ENCODE data around the gene CTXN2. TPM values are rescaled to one million over a fixed set of nuclear protein-coding genes. Genes with fewer than 3 reads are reported as not detected.
A peak's percentile ranks its signal among the peaks of the same experiment; 100 is the strongest.

CTXN2 gene
- not detected for total RNA-seq

DNA sequence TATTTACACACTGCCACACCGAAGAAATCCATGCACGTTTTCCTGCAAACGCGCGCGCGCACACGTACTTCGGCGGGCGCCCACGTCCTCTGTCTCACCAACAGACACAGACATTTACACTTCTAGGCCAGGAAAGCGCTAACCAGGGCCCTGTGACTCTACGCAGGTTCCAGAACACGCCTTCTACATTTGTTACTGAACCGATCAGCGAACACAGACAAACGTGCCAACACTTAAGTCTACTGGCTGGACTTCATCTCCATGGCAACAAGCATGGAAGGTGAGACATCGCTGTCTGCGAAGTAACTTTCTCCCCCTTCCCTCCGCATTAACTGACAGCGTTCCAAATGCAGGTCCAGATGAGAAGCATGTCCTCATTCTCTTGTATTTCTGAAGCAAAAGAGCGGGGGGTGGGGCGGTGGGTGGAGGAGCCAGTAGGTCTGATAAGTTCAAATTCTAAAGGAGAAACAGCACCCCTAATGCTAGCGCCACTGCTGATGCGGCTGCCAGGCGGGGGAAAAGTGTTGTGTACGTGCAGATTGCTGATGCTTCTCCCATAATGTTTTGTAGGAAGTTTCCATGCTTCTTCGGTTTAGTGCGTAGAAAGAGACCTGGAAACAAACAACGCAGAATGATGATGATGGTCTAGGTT is at the start of gene CTXN2:
TSS of gene CTXN2 (plus strand) at position 92 of the 652 bp plus-strand sequence. CDS start 9,636 bp downstream, outside the sequence.
- DNase-seq (ENCODE audit: low spot score) (no peak), ATAC-seq (no peak)

DNA sequence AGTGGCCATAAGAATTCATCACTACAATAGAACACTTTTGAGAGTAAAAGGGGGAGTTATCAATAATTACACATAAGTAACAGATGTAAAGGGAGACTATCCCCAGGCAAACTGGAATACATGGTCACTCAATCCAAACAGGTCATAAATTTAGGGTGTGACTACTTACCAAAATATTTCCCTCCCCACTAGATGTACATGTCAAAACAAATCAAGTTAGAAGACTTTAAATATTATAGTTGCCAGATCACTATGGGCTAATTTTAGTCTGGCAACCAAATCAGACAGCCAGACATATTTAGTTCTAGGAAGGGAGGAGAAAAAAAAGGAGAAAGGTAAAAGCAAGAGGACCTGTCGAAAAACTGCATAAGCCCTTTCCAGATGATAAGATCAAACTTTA is 47.6 kb upstream of the CTXN2 start:
- DNase-seq (ENCODE audit: low spot score) (no peak), ATAC-seq (no peak)

DNA sequence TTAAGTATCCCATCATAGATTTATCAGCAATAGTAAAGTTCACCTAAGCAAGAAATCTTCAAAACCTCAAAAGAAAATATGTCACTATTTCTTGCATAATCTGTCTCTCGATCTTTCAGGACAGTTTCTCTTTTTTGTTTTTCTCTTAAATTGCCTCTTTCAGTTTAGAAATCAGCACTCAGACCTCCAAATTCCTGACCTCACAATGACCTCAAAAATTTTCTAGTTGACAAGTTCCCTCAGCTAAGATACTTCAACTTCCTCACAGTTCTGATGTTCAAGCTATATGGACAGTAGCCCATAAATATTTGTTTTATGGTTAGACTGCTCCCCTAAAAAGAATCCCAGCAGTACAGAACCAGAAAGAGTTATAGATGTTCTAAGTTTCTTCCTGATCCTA is 46.6 kb upstream of the CTXN2 start:
- DNase-seq (ENCODE audit: low spot score) (no peak), ATAC-seq (no peak)

DNA sequence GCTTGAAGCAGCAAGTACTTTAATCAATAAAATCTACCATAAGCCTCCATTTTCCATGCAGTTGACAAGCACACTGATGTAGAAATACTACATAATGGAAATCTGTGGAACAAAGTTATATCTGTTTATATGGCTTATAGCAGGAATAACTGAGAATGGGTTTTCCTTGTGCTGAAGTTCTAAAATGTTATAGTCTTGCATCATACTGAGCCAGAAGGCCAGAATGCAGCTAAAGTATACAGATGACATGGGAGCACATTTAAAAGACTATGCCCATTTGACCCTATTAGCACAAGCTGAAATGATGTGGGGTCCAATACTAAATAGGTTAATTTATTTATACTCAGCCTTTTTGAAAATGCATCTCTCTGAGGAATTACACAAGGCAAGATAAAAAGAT is 45.5 kb upstream of the CTXN2 start:
- DNase-seq (ENCODE audit: low spot score) (no peak), ATAC-seq (no peak)

DNA sequence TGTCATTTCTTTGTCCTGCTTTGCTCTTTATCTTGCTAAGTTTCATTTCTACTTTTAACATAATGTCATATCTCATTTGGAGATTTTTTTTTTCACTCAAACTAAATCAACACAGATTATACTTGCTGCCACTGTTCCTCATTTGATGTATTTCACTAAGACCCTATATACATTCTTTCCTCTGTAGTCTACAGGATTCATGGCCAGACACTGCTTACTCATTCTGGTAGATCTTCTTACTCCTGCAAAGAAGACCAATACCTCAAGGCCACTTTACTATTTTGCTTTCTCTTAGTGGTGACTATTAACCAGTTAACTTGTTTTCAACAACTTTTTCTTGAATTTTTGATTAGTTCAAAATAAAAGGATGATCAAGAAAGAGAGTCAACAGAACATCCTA is 44.1 kb upstream of the CTXN2 start:
- ATAC-seq (no peak), DNase-seq (ENCODE audit: low spot score) (no peak)

DNA sequence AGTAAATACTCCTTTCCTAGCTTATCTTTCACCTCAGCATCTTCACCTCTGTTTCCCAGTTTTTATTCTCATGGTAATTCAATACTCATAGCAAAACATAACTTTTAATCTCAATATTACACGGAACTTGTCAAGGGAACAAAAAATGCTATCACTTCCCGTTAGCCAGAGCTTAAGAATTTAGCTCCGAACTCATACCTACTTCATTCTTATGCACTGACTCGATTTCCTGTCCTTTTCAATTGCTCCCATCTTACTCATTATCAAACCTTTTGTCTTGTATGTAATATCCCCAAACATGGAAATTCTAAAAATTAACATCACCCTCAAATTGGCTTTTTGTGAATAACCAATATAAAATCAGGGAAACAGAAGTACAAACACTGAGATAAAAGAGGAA is 41.6 kb upstream of the CTXN2 start:
- no peak for DNase-seq (ENCODE audit: low spot score)
- no peak for ATAC-seq

DNA sequence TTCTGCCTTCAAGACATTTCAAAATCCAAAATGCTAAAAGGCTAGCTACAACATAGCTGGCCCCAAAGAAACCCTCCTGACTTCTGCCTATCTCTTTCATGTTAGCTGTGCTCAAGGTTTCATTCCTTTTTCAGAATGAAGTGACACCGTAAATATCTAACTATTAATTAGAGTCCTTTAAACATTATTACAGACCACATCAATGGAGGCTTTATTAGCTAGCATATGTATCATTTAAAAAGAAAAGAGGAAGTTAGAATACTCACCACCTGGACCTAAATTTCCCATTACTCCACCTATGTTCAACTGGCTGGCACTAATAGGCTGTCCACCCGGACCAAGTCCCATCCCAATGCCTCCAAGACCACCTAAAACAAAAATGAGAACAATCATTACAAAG is 37.9 kb upstream of the CTXN2 start:
- ATAC-seq (no peak), DNase-seq (ENCODE audit: low spot score) (no peak)

DNA sequence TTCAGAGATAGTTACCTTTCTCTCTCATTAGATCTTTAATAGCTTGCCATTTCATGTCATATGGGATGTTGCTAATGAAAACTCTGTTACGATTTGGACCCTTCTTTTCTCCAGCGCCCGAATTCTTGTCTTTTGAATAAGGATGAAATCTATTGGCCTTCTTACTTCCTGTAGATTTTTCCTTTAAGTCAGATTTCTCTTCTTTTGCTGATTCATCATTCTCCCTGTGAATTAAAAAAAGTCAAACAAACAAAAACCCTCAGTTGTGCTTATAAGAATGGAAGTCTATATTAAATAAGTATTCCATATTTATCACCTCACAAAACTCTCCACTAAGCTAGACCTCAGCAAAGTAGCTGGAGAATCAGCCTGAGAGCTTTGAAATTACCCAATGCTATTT is 22.8 kb upstream of the CTXN2 start:
- DNase-seq (ENCODE audit: low spot score) (no peak), ATAC-seq (no peak)

DNA sequence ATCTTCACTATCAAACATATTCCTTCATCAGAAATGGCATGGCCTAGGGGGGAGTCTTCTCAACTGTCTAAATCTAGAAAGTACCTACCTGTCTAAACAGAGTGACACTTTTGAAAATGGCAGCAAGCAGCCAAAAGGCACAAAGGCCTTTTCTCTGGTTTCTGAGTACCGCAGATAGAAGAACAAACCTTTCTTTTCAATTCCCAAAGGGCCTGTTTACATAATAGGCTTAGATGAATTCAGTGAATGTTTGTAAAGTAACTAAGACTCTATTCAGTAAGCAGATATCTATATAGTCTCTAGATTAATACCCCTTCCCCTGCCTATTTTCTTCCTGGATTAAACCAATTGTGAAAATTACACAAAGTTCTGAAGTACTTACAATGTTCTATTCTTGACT is 20.5 kb upstream of the CTXN2 start:
- ATAC-seq (no peak), DNase-seq (ENCODE audit: low spot score) (no peak)

DNA sequence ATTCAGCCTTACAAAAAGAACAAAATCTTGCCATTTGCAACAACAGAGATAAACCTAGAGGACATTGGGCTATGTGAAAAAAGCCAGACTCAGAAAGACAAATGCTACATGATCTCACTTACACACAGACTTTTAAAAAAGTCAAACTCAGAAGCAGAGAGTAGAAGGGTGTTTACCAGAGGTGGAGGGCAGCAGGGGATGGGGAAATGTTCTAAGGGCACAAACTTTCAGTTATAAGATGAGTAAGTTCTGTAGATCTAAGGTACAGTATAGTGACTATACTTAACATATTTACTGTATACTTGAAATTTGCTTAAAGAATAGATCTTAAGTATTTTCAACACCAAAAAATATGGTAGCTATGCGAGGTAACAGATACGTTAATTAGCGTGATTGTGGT is 16.3 kb upstream of the CTXN2 start:
- ATAC-seq (no peak), DNase-seq (ENCODE audit: low spot score) (no peak)

DNA sequence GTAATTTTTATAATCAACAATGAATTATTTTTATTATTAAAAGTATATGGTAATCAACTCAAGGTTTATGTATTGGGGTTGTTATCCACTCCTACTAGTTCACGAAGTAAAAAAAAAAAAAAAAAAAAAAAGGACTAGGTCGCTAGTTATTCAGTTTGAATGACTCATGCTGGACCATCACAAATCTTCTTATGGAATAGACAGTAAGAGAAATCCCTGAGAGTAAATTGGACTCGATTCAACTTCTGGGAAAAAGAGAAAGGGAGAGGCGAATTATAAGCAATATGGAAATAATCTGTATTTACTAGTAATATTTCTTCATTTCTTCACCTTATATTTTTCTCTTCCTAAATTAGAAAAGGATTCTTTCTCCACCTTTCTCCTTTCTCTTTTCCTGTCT is 15.4 kb upstream of the CTXN2 start:
- ATAC-seq = no peak
- no peak for DNase-seq (ENCODE audit: low spot score)

DNA sequence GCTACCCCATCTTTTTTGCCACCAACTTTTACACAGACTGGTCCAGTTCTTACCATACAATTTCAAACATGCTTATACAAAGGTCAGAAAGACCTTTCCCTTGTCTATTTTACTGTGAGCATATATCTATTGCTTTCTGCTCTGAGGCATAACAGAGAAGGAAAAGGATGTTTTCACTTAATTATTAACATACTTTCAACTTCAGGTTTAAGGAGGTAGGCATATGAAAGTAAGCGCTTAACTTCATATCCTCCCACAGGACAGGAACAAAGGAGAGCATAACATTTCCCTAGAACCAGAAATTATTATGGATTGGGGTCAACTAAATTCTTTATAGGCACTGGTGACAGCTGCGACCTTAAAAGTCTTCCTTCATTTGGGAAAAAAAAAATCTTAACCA is 14.5 kb upstream of the CTXN2 start:
- DNase-seq (ENCODE audit: low spot score) (no peak), ATAC-seq (no peak)

DNA sequence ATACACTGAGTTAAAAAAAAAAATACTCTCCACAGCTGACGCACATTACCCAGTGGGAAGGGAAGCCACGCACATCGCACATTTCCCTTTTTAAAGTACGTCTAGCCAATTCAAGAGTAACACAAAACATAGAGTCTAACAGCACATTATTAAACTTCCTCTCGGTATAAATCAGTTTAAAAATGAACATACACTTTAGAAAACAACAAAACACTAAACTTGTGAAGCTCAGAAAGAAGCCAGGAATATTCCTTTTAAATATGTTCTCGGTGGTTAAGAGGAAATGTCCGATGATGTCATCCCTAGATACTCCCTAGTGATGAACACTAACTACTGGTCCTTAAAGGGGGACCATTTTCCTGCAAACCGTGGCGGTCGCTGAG is 14.1 kb upstream of the CTXN2 start:
- DNase-seq (ENCODE audit: low spot score) (no peak), ATAC-seq (no peak)

DNA sequence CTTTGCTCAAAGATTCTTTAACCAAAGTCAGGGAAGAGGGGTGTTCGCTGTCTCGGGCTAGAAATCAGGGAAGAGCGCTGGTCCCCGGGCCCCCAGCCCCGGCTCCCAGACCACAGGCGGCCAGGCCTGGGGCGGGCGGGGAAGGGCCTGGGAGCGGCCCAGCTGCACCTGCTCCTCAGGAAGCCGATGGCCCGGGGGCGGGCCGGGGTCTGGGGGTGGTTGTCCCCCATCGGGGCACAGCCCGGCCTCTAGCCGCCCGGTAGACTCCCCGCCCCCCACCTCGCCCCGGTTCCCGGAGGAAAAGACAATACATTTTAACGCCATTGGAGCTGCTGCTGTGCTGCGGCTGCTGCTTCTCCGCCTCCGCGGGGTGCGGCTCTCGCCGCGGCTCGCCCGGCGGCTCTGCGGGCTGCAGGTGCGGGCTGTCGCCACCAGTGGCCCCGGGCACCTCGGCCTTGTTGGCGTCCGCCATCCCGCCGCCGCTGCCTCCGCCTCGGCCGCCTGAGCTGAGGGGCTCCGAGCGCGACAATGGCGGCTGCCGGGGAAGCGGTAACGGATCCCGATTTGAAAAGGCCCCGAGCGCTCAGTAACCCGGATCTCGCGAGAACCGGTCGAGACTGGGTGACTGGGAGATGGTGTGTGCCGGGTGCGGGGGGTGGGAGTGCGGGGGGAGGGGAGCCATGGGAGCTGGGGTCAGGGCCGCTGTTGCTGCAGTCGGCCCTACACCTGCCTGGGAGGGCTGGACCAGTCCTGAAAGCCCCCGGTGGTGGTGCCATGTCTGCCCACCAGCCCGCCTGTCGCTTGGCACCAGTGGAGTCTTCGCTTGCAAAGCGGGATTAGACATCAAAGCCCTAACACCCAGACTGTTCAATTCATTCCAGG is 13.5 kb upstream of the CTXN2 start, which contains the start of gene MYEF2:
TSS of gene MYEF2 (minus strand) at position 530 of the 882 bp plus-strand sequence. CDS start at position 472, 58 bp downstream.
- DNase-seq (ENCODE audit: low spot score) = no peak
- ATAC-seq = peak; percentile 26

DNA sequence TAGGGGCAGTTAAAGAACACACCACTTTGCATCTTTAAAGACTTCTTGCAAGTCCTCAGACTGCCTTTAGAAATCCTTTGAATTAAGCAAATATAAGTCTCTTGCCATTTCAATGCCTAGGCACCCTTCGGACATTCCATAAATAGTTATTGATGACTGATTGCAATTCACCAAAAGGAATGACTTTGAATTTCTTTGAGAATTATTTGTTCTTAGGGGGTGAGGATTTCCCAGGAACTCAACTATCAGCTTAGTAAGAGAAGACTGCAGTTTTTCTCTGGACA is 12.9 kb upstream of the CTXN2 start:
- DNase-seq (ENCODE audit: low spot score) (no peak), ATAC-seq (no peak)

DNA sequence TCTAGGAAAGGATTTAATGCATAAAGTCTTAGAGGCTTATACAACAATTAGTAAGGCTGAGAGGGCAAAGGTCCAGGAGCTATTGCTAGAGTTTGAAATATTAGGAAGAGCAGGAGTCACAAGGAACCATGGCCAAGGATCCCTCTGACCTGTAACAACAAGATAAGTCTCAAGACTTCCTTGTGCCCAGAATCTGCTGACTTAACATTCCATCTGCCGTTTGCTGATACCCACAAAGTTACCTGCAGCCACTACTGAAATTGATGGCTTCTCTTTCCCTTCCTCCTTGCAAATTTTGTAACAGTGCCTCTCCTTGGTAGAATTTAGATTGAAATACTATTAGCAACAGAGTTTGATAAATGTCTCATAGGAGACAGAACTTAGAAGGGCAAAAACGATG is 8.7 kb upstream of the CTXN2 start:
- DNase-seq (ENCODE audit: low spot score) (no peak), ATAC-seq (no peak)

DNA sequence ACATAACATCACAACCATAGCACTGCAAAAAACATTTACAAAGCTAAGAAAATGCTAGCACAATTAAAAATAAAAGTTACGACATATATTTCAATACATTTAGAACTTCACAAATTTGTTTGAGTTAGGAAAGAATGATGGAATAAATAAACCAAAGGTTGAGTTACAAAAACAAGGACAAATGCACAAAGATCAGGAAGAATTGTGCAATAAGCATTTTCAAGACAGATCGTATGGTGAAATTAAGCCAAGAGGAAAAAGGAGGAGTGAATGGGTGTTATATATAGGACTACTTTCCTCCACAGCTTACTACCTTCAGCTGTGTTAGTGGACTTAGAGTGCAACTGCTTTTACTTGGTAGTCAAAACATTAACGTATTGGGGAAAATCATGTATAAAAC is 5.9 kb upstream of the CTXN2 start:
- ATAC-seq (no peak), DNase-seq (ENCODE audit: low spot score) (no peak)

DNA sequence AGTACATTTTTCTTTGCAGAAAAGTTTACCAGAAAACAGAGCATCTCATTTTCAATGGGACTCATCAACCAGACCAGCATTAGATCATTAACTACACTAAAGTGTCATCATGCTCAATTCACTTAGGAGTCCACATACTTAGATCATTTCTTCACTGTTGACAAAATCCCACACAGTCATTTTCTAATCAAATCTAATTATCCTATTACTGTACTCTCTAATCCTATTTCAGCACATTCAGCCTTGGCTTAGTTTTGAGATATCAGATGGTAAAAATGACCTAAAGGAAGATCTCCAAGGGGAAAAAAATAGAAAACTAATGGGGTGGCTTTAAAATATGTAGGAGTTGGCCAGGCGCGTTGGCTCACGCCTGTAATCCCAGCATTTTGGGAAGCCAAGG is 5.2 kb upstream of the CTXN2 start:
- DNase-seq (ENCODE audit: low spot score) = no peak
- ATAC-seq = no peak

DNA sequence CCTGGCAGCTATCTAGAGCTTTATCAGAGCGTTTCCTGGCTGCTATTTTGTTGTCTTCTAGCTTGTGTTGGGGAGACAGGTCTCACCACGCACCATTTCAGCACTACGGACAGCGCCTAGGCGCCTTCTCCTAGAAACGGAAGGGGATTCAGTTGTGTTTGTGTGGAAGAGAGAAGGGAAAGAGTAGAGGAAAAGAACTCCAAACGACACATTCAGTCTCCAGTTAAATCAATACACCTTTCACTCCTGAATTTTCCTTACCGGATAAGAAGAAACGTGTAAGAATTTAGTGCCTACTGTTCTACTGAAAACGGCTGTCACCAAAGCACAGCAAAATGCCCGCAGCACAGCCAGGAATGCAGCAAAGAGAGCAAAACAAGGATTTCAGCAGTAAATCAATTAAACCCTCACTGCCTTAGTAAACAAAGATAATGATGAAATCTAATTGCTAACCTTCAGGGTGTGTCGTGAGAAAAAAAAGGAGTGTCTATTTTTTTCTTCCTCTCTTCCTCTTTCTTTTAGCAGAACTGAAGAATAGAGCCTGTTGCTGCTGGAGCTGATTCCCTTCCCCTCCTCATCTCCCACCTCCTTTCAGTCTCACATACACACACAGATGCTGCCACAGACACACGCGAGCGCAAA is 412 bp upstream of the CTXN2 start:
- ATAC-seq (peak; percentile 56), DNase-seq (ENCODE audit: low spot score) (no peak)

DNA sequence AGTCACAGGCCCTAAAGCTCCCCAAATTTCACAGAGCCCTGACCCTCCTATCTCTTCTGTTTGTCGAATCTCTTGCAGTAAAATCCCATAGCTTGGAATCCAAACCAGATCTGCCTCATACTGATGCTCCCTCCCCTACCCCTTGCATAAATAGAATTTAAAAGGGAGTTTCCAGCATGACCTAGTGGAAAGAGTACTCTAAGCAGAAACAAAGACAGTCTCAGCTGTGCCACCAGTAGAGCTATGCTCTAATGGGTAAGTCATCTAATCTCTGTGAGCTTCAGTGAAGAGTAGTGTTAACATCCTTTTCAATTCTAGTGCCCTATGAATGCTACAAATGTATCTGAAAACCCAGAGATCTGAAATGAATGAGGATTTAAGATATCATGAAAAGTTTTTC is 10.6 kb downstream of the CTXN2 start:
- ATAC-seq = no peak
- no peak for DNase-seq (ENCODE audit: low spot score)

DNA sequence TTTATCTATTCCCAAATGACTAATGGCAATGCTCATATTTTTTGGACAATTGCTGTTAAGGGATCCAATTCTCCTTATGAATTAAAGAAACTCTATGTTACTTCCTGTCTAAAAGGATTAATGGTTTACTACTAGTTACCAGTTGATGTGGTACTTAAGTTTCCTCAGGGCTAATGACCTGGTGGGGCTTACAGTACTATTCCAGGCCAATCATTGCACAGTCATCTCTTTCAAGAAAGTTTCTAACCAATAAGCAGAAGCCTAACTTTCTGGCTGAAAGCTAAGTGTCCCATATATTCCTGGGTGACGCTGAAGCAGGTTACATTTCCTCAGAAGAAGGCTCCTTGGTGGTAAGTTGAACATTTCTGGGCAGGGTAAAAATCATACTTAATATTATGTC is 14.5 kb downstream of the CTXN2 start, which contains the start of gene SLC12A1:
TSS of gene SLC12A1 (plus strand) at position 322 of the 400 bp plus-strand sequence. CDS start 1,418 bp downstream, outside the sequence.
- no peak for DNase-seq (ENCODE audit: low spot score)
- no peak for ATAC-seq

DNA sequence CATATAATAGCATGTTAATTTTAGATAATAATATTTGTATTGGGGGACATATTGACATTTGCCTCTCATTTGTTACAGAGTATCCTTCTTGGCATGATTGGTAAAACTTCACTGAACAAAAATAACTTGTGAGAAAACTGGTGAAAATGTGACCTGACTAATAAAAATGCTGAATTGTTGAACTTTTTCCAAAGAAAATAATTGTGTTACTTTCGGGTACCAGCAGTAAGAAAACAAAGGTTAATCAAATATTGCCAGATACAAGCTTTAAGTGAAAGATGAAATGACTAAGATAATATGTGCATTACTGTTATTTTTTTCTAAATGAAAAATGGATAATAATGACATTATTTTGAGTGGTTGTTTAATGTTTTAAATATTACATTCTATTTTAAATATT is 29.8 kb downstream of the CTXN2 start:
- no peak for DNase-seq (ENCODE audit: low spot score)
- ATAC-seq = no peak

Data from left lobe of liver (tissue), 2 donors.